Stimulated activated CD8-positive, alpha-beta memory T cell treated with anti-CD3 and anti-CD28 coated beads, Interleukin-4, amount 100 ng/mL, for 48 hours (primary cell): Measurements from ENCODE around the gene UPF1.

Experiments used
- DNase-seq: peaks from one replicate; pipeline ENCODE4 v3.0.0-alpha.2; 2020

UPF1 gene

DNA sequence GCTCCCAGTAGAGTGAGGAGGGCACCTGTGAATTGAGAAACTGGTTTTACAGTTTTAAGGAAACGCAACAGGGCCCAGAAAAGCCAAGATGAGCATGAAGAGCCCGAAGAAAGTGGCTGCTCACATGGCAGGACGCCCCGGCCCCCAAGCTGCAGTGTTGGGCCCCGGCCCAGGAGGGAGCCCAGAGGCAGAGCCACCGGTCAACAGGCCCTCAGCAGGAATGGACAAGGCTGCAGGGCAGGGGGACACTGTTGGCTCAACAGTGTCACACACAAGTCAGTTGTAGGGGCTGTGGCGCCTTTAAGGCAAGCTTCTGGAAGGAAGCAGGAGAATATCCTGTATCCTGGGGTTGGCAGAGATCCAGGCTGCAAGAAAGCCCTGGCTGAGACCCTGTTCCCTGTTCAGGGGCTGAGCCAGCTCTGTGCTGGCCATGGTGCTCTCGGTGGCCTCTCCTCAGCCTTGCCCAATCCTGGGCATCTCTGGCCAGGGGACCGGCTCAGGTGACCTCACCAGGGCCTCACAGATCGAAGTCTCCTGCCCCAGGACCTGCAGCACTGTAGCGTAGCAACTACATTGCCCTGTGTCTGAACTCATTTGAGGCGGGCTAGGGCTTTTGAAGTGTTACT, 28.0 kb downstream of the UPF1 start:
- DNase-seq: no peak

DNA sequence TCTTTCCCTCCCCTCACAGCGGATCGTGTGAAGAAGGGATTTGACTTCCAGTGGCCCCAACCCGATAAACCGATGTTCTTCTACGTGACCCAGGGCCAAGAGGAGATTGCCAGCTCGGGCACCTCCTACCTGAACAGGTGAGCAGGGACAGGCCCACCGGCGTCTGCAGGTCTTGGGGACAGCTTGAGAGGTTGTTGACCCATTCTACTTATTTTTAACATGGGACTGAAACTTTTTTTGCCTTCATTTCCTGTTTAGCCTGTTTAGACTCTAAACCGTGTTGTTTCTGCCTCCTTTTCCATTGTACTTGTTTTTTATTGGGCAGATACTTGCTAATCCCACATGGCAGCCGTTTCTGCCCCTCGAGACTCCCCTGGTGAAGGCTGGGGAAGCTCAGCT, 28.5 kb downstream of the UPF1 start:
- no peak for DNase-seq

- no peak for DNase-seq
These were observed 29.0 kb downstream of the UPF1 start for GRCh38 chr19:18860725-18861124.

DNA sequence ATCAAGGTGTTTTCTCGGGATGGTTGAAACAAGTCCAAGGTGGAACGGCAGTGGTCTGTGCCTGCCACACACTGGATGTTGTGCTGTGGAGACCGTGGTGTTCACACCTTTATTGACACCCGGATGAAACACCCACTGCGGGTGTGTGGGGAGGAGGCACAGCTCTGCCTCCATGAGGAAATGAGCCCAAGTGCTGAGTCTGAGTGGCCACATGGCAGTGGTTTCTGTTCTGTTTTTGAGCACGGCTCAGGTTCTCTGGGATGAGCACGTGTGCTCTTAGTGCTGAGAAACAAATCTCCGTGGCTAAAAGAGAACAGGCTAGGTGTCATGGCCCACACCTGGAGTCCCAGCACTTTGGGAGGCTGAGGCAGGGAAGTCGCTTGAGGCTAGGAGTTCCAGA, 29.5 kb downstream of the UPF1 start:
- no peak for DNase-seq

GRCh38 chr19:18861917-18862316, 30.2 kb downstream of the UPF1 start:
- no peak for DNase-seq

DNA sequence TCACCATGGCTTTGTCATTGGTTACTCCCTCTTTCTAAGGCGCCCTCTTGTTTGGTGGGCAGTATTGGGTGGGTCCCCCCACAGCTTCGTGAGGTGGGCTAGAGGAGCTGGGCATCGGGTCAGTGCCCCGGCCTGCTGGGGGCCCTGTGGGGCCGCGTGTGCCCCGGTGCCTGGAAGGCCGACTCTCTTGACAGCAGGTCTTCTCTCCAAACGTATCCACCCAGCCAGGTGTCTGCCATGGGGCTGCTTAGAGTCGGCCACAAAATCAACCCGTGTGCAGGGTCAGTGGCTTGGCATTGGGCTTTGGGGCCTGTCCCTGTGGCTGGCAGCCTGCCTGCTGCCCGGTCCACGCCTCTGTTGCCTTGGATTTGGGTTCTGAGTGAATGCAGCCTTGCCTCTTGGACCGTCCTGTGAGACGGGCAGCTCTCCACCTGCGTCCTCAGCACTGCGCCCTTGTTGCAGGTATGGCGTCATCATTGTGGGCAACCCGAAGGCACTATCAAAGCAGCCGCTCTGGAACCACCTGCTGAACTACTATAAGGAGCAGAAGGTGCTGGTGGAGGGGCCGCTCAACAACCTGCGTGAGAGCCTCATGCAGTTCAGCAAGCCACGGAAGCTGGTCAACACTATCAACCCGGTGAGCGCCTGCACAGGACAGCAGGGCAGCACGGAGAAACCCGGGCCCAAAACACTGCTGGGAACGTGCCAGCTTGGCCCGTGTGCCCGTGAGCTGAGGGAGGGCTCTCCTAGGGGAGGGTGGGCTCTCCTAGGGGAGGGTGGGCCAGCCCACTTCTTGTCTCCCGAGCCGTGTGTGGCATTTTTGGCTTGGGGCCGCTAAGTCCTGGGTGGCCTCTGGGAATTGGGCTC, 31.4 kb downstream of the UPF1 start:
- no peak for DNase-seq

- DNase-seq: no peak
These were observed 32.1 kb downstream of the UPF1 start for GRCh38 chr19:18863843-18864362.

DNA sequence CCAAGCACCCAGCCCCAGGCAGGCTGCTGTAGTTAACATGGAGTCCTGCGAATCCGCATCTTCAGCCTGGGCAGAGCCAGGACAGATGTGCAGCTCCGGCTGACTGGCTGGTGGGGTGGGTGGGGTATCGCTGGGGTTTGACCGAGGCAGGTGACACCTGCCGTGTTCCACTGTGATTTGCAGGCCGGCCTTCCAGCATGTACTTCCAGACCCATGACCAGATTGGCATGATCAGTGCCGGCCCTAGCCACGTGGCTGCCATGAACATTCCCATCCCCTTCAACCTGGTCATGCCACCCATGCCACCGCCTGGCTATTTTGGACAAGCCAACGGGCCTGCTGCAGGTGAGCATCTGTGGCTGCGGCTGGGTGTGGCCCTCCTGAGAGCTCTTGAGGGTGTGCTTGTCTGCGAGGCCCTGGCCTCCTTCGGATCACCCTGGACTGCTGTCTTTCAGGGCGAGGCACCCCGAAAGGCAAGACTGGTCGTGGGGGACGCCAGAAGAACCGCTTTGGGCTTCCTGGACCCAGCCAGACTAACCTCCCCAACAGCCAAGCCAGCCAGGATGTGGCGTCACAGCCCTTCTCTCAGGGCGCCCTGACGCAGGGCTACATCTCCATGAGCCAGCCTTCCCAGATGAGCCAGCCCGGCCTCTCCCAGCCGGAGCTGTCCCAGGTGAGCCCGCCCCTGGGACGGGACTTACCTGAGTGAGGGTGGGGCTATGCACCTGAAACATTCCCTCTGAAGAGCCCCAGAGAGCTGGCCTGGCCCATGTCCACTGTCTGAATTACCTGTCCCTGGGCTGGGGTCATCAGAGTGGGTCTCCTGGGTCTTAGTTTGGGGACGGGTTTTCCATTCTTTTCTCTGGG, 33.6 kb downstream of the UPF1 start:
- DNase-seq: no peak

GRCh38 chr19:18865973-18866799, 34.4 kb downstream of the UPF1 start:
- DNase-seq: peak; percentile 78

- no peak for DNase-seq
These were observed 35.0 kb downstream of the UPF1 start for GRCh38 chr19:18866800-18867123.

- DNase-seq: no peak
These were observed 35.4 kb downstream of the UPF1 start for GRCh38 chr19:18867199-18867598.

GRCh38 chr19:18867751-18868150, 36.0 kb downstream of the UPF1 start:
- DNase-seq: no peak

- DNase-seq: no peak
These were observed 36.7 kb downstream of the UPF1 start for GRCh38 chr19:18868380-18869022.

DNA sequence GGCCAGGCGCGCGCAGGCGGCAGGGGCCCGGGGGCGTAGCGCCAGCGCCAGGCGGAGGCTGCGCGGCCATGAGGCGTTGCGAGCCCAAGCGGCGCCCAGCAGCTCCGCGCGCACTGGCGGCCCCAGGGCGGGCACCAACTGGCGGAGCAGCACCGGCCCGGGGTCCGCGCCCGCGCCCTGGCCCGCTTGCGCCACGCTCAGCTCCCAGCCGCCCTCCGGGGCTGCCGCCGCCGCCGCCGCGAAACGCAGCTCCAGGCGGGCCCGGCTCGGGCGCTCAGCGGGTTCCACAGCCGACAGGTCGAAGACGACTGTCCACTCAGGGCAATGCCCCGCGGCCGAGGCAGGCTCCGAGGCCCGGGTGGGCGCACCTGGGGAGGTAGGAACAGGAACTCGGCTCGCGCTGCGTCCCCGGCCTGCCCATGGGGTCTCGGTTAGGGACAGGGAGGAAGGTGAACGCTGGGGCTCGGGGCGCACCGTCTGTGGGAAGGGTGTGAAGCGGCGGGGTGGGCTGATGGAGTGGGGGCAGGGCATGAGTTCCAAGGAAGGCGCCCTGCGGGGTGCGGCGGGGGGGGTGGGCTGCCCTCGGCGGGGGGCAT, 37.4 kb downstream of the UPF1 start:
- no peak for DNase-seq

- no peak for DNase-seq
These were observed 38.2 kb downstream of the UPF1 start for GRCh38 chr19:18869781-18870530.

- no peak for DNase-seq
These were observed 38.9 kb downstream of the UPF1 start for GRCh38 chr19:18870531-18871172.

DNA sequence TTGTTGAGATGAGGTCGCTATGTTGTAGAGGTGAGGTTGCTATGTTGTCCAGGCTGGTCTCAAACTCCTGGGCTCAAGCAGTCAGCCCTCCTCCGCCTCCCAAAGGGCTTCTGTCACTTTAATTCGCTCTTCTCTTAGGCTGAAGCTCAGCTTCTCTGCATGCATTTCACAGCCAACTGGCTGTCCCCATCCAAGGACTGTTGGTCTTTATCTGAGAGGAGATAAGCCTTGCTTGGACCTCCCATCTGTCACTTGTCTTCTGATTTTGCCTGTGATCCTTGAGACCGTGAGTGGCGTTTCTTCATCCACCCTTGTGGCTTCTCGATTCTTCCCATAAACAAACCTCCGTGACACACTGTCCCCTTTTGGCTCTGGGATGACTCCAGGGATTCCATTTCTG, 39.8 kb downstream of the UPF1 start:
- DNase-seq: no peak

DNA sequence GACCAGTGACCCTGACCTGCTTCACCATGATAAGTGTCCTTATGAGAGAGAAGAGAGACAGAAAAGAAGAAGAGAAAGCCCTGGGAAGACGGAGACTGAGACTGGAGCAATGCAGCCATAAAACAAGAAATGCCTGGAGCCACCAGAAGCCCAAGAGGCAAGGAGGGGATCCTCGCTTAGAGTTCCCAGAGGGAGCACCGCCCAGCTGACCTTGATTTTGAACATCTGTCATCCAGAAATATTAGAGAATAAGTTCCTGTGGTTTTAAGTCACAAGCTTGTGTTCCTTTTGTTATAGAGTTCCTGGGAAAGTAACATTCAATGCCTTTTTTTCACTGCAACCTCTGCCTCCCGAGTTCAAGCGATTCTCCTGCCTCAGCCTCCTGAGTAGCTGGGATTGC, 44.0 kb downstream of the UPF1 start:
- DNase-seq: no peak

GRCh38 chr19:18876865-18877264, 45.1 kb downstream of the UPF1 start:
- no peak for DNase-seq

DNA sequence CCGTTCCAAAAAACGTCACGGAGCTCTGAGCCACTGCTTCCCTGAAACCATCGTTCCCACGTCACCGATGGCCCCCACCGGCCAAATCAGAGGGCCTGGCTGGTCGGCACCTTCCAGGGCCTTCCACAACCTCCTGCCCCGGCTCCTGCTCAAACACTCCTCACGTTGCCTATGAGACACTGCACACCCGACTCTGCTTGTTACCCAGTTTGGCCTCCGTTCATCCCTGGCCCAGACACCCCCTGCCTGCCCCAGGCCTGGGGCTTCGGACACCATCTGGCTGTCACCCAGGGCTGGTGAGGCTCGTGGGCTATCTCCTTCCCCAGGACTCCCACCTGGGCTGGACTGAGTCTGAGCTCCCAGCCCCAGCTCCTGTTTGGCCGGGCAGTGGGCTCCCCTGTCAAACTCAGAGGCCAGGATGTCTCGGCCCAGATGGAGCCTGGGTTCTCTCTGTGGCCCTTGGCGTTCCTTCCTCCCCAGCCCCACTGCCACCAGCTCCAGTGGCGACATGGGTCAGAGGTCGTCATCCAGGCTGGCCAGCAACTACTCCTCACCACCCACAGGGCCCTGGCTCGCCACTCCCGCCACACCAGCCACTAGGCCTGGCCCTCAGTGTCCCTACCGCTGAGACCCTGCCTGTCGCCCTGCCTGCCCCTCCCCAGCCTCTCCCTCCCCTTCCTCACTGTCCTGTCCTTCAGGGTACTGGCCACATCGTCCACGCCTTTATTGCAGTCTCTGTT, 46.5 kb downstream of the UPF1 start:
- DNase-seq: no peak
